Motor neuron (in vitro differentiated cells): ENCODE results near the gene INTS14. TPM values are rescaled to one million over a fixed set of nuclear protein-coding genes. Genes with fewer than 3 reads are reported as not detected.
"Not testable (repeated sequence)": the region's sequence is repeated elsewhere in the genome, so short reads cannot be mapped to it uniquely, and the experiment has no call there.

ENCODE experiments used
- ATAC-seq, 8 experiments: fragments of 200-7000 bp; cut with Tn5 transposase; replicated peaks in 6 of 8; 2 replicates each; pipeline ENCODE4 v1.8.0; 2021; ENCODE audit warnings: mild to moderate bottlenecking in 8 of 8, moderate library complexity in 8 of 8
- H3K27ac ChIP-seq, 2 donors: fragments of 250-450 bp; sonication (Bioruptor Pico); 2 replicates each; pipeline ENCODE4 v1.9.0; 2021; ENCODE audit warnings: antibody characterized with exemption in 2 of 2, mild to moderate bottlenecking in 2 of 2, moderate library complexity in 1 of 2
- H3K4me1 ChIP-seq, 2 donors: fragments of 250-450 bp; sonication (Bioruptor Pico); replicated peaks in 1 of 2; 2 replicates each; pipeline ENCODE4 v1.6.1; 2021; ENCODE audit warnings: antibody characterized with exemption in 2 of 2, mild to moderate bottlenecking in 2 of 2, moderate library complexity in 1 of 2
- H3K4me3 ChIP-seq, 5 donors: fragments of 250-450 bp; sonication (Bioruptor Pico); 2 replicates each; pipeline ENCODE4 v1.9.0; 2021; ENCODE audit warnings: antibody characterized with exemption in 5 of 5, mild to moderate bottlenecking in 5 of 5, moderate library complexity in 4 of 5
- WGBS, 10 experiments: fragments of 450-650 bp; shearing (Covaris generic); methylation state at CpG; one replicate each; pipeline ENCODE4 v1.0.0; 2022; 5-methylcytosine and 5-hydroxymethylcytosine counted together
- in situ Hi-C, 9 experiments: fragments of 400-800 bp; cut with MboI; loops; one replicate each; pipeline ENCODE4 v1.15.0; 2021; ENCODE audit warnings: low sequenced_read_pairs in 9 of 9, low pct_unique_long_range_greater_than_20kb in 2 of 9; ENCODE audit not compliant: unreplicated experiment in 9 of 9
- total RNA-seq, 8 experiments: library from RNA; unstranded; fragments of 300-600 nt; gene quantifications; 2 replicates each; pipeline versions ENCODE4 v1.2.3 to v1.2.4, GENCODE V29; 2022

Gene INTS14
- total RNA-seq, 8 experiments from 2014 or later = 27.6 to 46.8 (median 32.9) TPM

DNA sequence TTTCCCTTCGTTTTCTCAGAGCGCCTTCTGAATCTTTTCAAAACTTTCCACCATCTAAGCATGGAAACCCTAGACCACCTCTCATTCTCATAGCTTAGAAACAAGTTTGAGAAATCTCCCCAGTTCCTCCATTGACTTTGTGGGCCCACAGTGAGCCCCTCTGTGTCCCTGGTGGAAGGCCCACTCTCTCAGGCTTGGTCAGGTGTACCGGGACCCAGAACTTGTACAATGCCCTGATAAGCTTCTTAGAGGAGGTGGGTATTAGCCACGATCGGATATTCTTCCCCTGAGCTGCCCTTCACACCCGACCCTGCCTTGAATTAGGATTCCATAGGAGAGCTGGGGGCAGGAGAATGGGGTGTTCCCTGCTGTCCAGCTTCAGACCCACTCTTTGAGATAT, 10.7 kb upstream of the INTS14 start, which contains the start of gene SLC24A1:
Gene SLC24A1 (plus strand): TSS at position 301 of the 400 bp plus-strand sequence. CDS start 2,143 bp downstream, outside the sequence.
- WGBS, 10 experiments = 65 to 100% (median 90%) methylated on average over 2 to 6 of the region's 6 CpGs; no CpG with 5 or more reads in 1 of the 10 experiments
- H3K27ac ChIP-seq = no peak within 1 kb of the TSS
- in situ Hi-C loops = no loop called here
- ATAC-seq = no peak
- no peak within 1 kb of the TSS for H3K4me3 ChIP-seq
- H3K4me1 ChIP-seq = no peaks in the 10 kb centered on the region

GRCh38 chr15:65620833-65621232, 9.9 kb upstream of the INTS14 start:
- H3K4me3 ChIP-seq = no peak overlapping the region
- WGBS, 10 experiments = 57 to 80% (median 65%) methylated on average over 1 to 2 of the region's 2 CpGs; no CpG with 5 or more reads in 7 of the 10 experiments
- ATAC-seq = no peak
- in situ Hi-C loops = no loop called here
- H3K27ac ChIP-seq = no peak overlapping the region
- H3K4me1 ChIP-seq = no peaks in the 10 kb centered on the region

GRCh38 chr15:65619626-65620290, 8.8 kb upstream of the INTS14 start:
- in situ Hi-C loops = no loop called here
- H3K4me3 ChIP-seq = no peak overlapping the region
- H3K4me1 ChIP-seq = no peaks in the 10 kb centered on the region
- WGBS, 10 experiments = 61 to 92% (median 78%) methylated on average over 1 to 5 of the region's 5 CpGs
- no peak for ATAC-seq
- H3K27ac ChIP-seq = no peak overlapping the region

DNA sequence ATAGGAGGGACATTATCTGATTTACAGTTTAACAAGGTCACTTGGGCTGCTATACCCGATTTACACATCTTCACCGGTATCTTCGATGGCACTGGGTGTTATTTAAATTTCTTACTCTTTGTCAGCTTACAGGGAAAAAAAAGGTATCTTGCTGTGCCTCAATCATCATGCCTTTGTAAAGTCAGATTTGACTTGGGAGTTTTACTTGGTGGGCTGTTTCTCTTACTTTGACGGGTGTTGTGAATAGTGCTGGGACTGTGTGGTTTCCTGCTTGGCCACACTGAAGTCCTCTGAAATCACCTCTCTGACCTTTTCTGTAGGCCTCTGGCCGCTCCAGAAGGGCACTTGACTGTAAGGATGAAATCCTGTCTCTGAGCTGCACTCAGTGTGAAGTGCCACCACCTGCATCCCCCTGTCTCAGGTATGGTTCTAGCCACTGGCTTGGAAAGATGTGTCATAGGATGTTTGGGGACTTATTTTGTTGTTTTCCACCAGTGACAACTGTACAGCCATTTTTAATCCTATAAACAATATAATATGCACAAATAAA, 7.7 kb upstream of the INTS14 start:
- in situ Hi-C loops = no loop called here

GRCh38 chr15:65615887-65616286, 5.0 kb upstream of the INTS14 start:
- ATAC-seq, H3K4me3 ChIP-seq, in situ Hi-C loops, H3K27ac ChIP-seq: not testable (repeated sequence)
- no CpG with 5 or more reads among the region's 1 CpG for WGBS, 10 experiments
- peaks cover 10 to 11% of the 10 kb centered on the region in 2 donors for H3K4me1 ChIP-seq

More for the DNA sequence above, 7.7 kb upstream of the INTS14 start:
- no peak overlapping the region for H3K4me3 ChIP-seq
- H3K4me1 ChIP-seq = no peaks in the 10 kb centered on the region
- 16 to 100% (median 19%) methylated on average over 1 to 4 of the region's 5 CpGs; no CpG with 5 or more reads in 5 of the 10 experiments for WGBS, 10 experiments
- no peak for ATAC-seq
- no peak overlapping the region for H3K27ac ChIP-seq

- in situ Hi-C loops = no loop called here
- no peak for ATAC-seq
- no peak overlapping the region for H3K27ac ChIP-seq
- H3K4me1 ChIP-seq = peaks cover 18 to 19% of the 10 kb centered on the region in 2 donors
- H3K4me3 ChIP-seq = no peak overlapping the region
- 63 to 89% (median 74%) methylated on average over 2 to 5 of the region's 6 CpGs; no CpG with 5 or more reads in 2 of the 10 experiments for WGBS, 10 experiments
These were observed 2.2 kb upstream of the INTS14 start for GRCh38 chr15:65612949-65613744.

GRCh38 chr15:65612616-65612946, 1.6 kb upstream of the INTS14 start:
- Histone ChIP-seq H3K4me3 (no peak overlapping the region), H3K27ac (no peak overlapping the region), H3K4me1 (peaks cover 18 to 19% of the 10 kb centered on the region in 2 donors)
- no peak for ATAC-seq
- 0 to 78% (median 59%) methylated on average over 1 to 2 of the region's 2 CpGs; no CpG with 5 or more reads in 6 of the 10 experiments for WGBS, 10 experiments
- in situ Hi-C loops = no loop called here

GRCh38 chr15:65611888-65612615, 1.1 kb upstream of the INTS14 start:
- in situ Hi-C loops = no loop called here
- Histone ChIP-seq H3K27ac (peak overlapping the region in 1 of 2 donors; percentile 81), H3K4me1 (peaks cover 18 to 19% of the 10 kb centered on the region in 2 donors), H3K4me3 (peak overlapping the region in 2 of 5 donors; percentile 68 to 74)
- no peak for ATAC-seq
- WGBS, 10 experiments = 67 to 100% (median 87%) methylated on average over 2 to 5 of the region's 5 CpGs; no CpG with 5 or more reads in 3 of the 10 experiments

DNA sequence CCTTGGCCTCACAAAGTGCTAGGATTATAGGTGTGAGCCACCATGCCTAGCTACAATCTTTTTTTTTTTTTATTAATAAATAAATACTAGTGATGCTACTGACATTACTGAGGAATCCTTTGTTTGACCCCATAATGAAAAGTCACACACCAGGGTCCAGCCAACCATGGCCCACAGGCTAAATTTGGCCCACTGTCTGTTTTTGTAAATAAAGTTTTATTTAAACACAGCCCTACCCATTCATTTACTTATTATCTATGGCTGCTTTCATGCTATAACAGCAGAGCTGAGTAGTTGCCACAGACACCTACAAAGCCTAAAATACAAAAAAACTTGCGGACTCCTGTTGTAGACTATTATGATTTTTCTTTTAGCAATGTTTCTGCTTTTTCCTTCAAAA, 7.4 kb downstream of the INTS14 start:
- WGBS, 10 experiments = 71 to 100% (median 100%) methylated on average over 1 of the region's 1 CpG; no CpG with 5 or more reads in 3 of the 10 experiments

DNA sequence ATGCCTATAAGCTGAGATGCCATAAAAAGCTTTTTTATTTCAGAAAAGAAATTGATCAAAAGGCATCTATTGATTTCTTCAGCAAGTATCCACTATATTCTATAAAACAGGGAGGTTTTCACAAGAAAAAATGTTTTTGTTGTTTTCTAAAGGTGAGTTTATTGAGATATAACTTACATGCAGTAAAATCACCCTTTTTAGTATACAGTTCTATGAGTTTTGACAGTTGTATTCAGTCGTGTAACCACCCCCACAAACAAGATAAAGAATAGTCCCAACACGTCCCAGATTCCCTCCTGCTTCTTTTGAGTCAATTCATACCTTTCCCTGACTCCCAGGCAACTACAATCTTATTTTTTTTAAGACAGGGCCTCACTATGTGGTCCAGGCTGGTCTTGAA, 7.8 kb downstream of the INTS14 start:
- in situ Hi-C loops = no loop called here
- WGBS, 10 experiments = 17 to 94% (median 81%) methylated on average over 1 to 2 of the region's 2 CpGs; no CpG with 5 or more reads in 3 of the 10 experiments
- no peak overlapping the region for H3K4me3 ChIP-seq
- no peak overlapping the region for H3K27ac ChIP-seq
- no peaks in the 10 kb centered on the region for H3K4me1 ChIP-seq
- no peak for ATAC-seq

More for the DNA sequence above, 7.4 kb downstream of the INTS14 start:
- no peak overlapping the region for H3K27ac ChIP-seq
- H3K4me3 ChIP-seq = no peak overlapping the region
- H3K4me1 ChIP-seq = no peaks in the 10 kb centered on the region
- ATAC-seq = no peak
- in situ Hi-C loops = no loop called here

GRCh38 chr15:65599677-65600076, 11.3 kb downstream of the INTS14 start:
- Histone ChIP-seq H3K4me1 (no peaks in the 10 kb centered on the region), H3K27ac (no peak overlapping the region), H3K4me3 (no peak overlapping the region)
- no peak for ATAC-seq
- in situ Hi-C loops = no loop called here
- WGBS, 10 experiments = 79 to 100% (median 93%) methylated on average over 1 to 5 of the region's 5 CpGs; no CpG with 5 or more reads in 1 of the 10 experiments

DNA sequence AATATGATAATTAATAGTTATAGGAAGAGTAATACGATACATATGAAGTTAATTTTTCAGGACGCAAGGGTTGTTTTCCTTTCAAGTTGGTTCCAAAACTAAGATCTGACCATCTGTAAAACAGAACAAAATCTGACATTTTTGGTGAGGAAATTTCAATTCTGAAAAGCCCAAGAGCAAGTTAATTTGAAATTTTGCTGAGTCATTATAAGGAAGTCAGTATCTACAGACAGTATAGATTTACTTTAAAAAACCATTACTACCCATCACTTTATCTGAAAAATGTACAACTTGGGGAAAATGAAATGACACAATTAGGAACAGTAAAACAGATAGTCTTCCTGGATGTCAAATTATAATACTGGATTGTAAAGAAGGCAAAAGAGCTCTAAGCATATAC, 12.5 kb downstream of the INTS14 start:
- ATAC-seq = no peak
- Histone ChIP-seq H3K27ac (no peak overlapping the region), H3K4me3 (no peak overlapping the region), H3K4me1 (no peaks in the 10 kb centered on the region)
- WGBS, 10 experiments = 75 to 100% (median 100%) methylated on average over 2 of the region's 2 CpGs
- in situ Hi-C loops = no loop called here

DNA sequence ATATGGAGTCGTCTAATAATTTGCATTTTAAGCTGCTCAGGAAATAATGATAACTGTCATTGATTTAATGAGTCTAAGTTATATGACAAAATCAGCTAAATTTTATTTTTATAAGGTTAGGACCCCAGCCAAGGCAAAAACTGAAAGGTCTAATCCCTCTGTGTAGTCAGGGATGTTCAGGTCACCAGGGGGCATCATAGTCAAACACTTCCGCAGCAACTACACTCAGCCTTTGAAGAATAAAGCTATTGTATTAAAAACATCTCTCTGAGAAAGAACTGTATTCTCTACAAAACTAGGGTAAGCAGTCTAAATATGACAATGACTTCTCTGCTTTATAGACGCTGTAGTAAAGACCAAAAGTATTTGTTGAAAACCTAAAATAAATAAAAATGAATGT, 15.0 kb downstream of the INTS14 start:
- 67 to 100% (median 79%) methylated on average over 1 to 3 of the region's 3 CpGs for WGBS, 10 experiments
- Histone ChIP-seq H3K27ac (no peak overlapping the region), H3K4me1 (no peaks in the 10 kb centered on the region), H3K4me3 (no peak overlapping the region)
- in situ Hi-C loops = no loop called here
- no peak for ATAC-seq
